NCI-H2029 (cell line): ENCODE results near the gene LIFR.
"Not testable (repeated sequence)": the region's sequence is repeated elsewhere in the genome, so short reads cannot be mapped to it uniquely, and the experiment has no call there.

Experiments
- DNase-seq: peaks from one replicate; lab custom pipeline; 2025; lab: John Stamatoyannopoulos, UW

LIFR gene, protein sequence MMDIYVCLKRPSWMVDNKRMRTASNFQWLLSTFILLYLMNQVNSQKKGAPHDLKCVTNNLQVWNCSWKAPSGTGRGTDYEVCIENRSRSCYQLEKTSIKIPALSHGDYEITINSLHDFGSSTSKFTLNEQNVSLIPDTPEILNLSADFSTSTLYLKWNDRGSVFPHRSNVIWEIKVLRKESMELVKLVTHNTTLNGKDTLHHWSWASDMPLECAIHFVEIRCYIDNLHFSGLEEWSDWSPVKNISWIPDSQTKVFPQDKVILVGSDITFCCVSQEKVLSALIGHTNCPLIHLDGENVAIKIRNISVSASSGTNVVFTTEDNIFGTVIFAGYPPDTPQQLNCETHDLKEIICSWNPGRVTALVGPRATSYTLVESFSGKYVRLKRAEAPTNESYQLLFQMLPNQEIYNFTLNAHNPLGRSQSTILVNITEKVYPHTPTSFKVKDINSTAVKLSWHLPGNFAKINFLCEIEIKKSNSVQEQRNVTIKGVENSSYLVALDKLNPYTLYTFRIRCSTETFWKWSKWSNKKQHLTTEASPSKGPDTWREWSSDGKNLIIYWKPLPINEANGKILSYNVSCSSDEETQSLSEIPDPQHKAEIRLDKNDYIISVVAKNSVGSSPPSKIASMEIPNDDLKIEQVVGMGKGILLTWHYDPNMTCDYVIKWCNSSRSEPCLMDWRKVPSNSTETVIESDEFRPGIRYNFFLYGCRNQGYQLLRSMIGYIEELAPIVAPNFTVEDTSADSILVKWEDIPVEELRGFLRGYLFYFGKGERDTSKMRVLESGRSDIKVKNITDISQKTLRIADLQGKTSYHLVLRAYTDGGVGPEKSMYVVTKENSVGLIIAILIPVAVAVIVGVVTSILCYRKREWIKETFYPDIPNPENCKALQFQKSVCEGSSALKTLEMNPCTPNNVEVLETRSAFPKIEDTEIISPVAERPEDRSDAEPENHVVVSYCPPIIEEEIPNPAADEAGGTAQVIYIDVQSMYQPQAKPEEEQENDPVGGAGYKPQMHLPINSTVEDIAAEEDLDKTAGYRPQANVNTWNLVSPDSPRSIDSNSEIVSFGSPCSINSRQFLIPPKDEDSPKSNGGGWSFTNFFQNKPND

DNA sequence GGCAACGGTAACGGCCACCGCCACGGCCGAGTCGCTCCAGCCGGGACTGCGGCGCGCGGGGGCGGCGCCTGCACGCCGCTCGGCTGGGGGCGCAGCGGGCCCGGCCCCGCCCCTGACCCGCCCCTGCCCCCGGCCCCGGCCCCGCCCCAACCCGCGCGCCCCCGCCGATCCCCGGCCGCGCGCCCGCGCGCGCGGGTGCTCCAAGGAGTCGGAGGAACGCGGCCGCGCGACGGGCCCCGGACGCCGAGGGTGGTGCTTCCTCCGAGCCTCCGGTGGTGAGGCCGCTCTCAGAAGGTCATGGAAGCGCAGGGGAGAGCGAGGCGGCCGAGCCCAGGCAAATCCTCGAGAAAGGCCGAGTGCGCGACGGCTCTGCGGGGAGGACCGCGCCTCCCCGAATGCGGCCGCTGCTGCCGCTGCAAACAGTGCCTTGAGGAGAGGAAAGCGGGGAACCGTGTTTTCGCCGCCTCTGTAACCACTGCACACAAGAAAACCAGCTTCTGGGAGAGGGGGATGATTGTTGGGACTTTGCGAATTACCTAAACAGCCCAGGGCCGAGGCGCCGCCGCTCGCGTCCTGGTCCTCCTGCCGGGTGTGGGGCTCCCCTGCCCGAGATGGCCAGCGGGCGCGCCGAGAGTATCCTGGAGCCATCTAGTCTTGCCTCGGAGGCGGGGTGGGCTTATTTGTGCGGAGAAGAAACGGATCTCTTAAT is at the start of gene LIFR:
TSS of gene LIFR (minus strand) at position 48 of the 709 bp plus-strand sequence. CDS start 25,999 bp downstream, outside the sequence.
- DNase-seq: peak; percentile 73

GRCh38 chr5:38605610-38606009 is 49.2 kb upstream of the LIFR start:
- no peak for DNase-seq

DNA sequence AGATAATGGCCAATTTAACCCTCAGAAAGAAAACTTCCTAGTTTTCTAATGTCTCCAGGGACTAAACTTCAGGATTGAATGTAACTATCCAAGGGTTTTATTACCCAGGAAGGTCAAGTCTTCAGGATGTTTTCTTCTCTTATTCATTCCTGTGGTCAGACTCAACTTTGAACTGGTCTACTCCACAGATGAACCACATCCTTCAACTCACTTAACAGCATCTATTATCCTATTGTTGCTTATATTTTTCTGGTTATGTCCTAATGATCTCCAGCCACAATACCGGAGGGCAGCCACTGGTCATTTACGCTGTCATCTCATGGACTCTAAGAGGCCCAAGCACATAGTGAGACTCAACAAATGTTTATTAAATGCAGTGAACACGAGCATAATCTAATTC is 47.2 kb upstream of the LIFR start:
- no peak for DNase-seq

- no peak for DNase-seq
Observed at GRCh38 chr5:38602641-38603040, 46.2 kb upstream of the LIFR start.

DNA sequence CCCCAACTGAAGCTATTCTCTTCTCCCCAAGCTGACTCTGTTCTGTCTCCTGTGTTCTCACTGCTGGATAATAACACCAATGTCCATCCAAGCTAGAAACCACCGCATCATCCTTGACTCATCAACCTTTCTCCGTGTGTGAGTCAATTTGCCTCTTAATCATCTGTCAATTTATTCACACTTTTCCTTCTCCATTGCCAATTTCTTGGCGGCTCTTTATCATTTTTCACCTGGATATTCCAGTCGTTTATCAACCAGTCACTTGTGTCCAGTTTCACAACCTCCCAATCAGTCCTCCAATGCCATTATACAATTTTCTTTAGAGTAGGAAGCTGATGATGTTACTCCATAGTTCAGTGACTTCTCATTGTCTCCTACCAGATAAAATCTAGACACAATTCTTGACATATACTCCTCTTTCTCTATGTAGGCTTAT is 45.4 kb upstream of the LIFR start:
- no peak for DNase-seq

DNA sequence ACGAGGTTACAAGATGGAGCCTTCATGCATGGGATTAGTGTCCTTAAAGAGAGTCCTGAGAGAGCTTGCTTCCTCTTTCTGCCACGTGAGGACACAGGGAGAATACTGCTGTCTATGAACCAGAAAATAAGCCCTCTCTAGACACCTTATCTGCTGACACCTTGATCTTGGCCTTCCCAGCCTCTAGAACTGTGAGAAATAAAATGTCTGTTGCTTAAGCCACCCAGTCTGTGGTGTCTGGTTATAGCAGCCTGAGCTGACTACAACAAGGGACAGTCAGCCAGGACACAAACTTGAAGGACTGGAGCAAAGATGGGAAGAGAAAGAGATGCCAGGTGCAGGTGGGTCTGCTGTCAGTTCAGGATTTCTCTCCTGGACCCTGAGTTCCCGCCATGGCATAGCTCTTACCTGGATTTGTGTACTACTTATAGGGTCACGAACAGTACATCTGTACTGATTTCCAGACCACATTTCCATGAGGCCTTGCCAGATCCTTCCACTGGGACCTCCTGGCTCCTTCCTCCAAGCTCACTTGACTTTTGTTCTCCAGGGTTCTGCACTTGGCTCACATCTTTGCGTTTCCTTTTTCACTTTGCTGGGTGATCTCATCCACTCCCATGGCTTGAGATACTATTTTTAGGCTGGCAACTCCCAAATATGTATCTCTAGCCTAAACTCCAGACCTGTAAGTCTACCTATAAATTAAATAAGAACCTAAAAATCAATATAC is 44.9 kb upstream of the LIFR start:
- no peak for DNase-seq

- DNase-seq: no peak
Observed at GRCh38 chr5:38600329-38601045, 44.0 kb upstream of the LIFR start.

DNA sequence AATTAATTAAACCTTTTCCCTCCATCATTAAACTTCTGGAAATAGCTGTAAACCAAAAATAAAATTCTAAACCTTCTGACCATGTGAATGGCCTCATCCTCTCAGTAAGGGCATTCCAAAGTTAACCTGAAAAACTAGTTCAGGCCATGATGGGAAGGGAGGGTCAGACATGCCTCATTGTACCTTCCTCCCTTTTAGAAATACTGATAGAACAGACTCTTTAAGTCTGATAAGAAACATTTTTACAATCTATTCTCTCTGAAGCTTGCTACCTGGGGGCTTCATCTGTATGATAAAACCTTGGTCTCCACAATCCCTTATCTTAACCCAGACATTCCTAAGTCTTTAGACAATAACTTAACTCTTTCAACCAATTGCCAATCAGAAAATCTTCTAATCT is 43.3 kb upstream of the LIFR start:
- DNase-seq: not testable (repeated sequence)

- DNase-seq: no peak
Observed at GRCh38 chr5:38598994-38599617, 42.7 kb upstream of the LIFR start.

- DNase-seq: no peak
Observed at GRCh38 chr5:38598296-38598993, 42.0 kb upstream of the LIFR start.

DNA sequence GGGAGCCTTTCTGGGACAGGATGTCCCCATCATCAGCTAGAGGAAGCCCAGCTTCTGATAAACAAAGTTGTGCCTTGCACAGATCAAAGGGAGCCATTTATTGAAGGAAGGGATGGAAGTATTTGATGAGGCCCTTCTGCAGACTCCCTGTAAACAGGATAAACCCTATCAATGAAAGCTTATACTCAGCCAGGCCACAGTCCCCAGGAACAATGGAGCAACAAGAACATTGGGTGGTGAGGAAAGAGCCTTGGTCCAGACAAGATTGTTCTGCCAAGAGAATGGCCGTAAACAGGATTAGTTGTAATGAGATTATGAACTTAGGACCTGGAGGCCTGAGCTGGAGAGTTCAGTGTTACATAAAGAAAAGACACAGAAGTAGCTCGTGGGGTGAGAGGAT is 40.5 kb upstream of the LIFR start:
- no peak for DNase-seq

GRCh38 chr5:38595132-38595745 is 38.8 kb upstream of the LIFR start:
- no peak for DNase-seq

DNA sequence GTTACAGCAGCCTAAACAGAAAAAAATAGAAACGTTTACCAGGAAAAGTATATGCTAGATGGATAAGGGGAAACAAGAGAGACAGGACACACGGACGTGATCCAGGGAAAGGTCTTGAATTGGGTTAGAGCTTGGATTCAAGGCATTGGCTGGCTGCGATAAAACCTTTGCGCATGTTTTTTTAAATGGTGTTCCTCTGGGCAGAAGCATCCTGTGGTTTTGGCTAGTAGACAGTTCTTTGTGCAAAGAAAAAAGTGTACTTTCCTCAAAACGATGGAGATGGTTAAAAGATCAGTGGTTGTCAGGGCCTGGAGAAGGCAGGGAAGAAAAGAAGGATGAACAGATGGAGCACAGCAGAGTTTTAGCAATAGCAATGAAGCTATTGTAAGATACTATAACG is 37.5 kb upstream of the LIFR start:
- DNase-seq: no peak

- no peak for DNase-seq
Observed at GRCh38 chr5:38591523-38591849, 35.0 kb upstream of the LIFR start.

- DNase-seq: no peak
Observed at GRCh38 chr5:38590838-38591522, 34.5 kb upstream of the LIFR start.

- no peak for DNase-seq
Observed at GRCh38 chr5:38589629-38590028, 33.2 kb upstream of the LIFR start.

DNA sequence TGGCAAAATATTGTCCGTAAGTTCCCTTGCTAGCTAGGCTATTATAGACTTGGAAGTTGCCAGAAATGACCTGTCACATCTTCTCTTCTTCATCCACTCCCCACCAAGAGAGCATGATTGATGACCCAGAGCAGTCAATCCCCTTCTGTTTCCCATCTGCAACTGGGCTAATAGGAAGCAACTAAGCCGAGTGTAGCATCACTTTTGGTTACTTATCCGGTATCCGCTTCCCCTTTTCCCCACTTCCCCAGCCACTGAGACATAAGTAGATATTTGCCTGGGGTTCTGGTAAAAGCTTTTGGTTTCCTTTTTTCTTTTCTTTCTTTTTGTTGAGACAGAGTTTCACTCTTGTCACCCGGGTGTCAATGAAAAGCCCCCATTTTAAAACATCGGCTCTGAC is 29.4 kb upstream of the LIFR start:
- no peak for DNase-seq

DNA sequence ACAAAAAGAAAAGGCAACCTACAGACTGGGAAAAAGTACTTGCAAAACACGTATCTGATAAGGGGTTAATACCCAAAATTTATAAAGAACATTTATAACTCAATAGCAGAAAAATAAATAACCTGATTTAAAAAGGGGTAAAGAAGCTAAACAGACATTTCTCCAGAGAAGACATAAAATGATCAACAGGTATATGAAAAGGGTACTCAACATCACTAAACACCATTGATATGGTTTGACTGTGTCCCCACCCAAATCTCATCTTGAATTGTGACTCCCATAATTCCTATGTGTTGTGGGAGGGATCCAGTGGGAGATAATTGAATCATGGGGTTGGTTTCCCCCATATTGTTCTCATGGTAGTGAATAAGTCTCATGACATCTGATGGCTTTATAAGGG is 27.1 kb upstream of the LIFR start:
- DNase-seq: no peak

DNA sequence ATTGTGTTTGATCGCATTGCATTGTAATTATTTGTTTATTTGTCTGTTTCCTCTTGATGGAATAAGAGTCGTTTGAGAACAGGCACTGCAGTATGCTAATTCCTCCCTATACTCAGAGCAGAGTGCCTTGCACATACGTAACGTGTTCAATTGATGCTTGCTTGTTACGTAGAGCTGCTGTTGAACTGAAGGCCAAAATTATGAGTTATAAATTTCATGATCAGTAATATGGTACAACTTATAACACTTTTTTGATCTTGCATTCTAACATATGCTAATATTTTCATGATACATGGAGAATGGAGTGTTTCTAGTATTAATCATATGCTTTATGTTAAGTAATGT is 26.5 kb upstream of the LIFR start:
- no peak for DNase-seq
